Measurements from ENCODE around the gene TBXAS1.

DNA sequence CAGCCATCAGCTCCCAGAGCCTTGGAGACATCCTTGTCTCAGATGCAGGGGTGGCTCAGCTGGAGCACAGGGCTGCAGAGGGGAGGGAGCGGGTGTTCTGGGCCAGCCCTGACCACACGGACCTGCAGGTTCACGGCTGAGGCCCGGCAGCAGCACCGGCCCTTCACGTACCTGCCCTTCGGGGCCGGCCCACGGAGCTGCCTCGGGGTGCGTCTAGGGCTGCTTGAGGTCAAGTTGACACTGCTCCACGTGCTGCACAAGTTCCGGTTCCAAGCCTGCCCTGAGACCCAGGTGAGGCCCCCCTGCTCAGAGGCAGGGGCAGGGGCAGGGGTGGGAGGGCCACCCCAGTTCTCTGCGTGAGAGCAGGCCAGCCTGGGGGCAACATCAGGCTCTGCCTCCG lies 188.5 kb downstream of the TBXAS1 start:
- no peak for TF ChIP-seq EZH2phosphoT487 (IDR thresholded peaks at IDR 0.05; ENCODE audit: borderline replicate concordance, low read depth, low read length)
- TF ChIP-seq, protein P1, sequence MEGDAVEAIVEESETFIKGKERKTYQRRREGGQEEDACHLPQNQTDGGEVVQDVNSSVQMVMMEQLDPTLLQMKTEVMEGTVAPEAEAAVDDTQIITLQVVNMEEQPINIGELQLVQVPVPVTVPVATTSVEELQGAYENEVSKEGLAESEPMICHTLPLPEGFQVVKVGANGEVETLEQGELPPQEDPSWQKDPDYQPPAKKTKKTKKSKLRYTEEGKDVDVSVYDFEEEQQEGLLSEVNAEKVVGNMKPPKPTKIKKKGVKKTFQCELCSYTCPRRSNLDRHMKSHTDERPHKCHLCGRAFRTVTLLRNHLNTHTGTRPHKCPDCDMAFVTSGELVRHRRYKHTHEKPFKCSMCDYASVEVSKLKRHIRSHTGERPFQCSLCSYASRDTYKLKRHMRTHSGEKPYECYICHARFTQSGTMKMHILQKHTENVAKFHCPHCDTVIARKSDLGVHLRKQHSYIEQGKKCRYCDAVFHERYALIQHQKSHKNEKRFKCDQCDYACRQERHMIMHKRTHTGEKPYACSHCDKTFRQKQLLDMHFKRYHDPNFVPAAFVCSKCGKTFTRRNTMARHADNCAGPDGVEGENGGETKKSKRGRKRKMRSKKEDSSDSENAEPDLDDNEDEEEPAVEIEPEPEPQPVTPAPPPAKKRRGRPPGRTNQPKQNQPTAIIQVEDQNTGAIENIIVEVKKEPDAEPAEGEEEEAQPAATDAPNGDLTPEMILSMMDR (conservative IDR thresholded peaks at IDR 0.05; ENCODE audit: low read length) = no peak
